ENCODE results near the gene CSN2.
"Not testable (repeated sequence)": the region's sequence is repeated elsewhere in the genome, so short reads cannot be mapped to it uniquely, and the experiment has no call there.

CSN2 gene

GRCh38 chr4:69951602-69952001, 13.9 kb downstream of the CSN2 start:
- no peak overlapping the region for H3K27ac ChIP-seq
- TF ChIP-seq CTCF (conservative IDR thresholded peaks at IDR 0.05) = no peak
- TF ChIP-seq ZFX (IDR thresholded peaks at IDR 0.05) = no peak

- TF ChIP-seq CTCF (conservative IDR thresholded peaks at IDR 0.05) (no peak), ZFX (IDR thresholded peaks at IDR 0.05) (no peak)
- no peak overlapping the region for H3K27ac ChIP-seq
These were observed 29.0 kb downstream of the CSN2 start for GRCh38 chr4:69936566-69936965.

- TF ChIP-seq ZFX (IDR thresholded peaks at IDR 0.05) (no peak), CTCF (conservative IDR thresholded peaks at IDR 0.05) (no peak)
- no peak overlapping the region for H3K27ac ChIP-seq
These were observed 31.4 kb downstream of the CSN2 start for GRCh38 chr4:69934150-69934549.

- H3K27ac ChIP-seq = no peak within 1 kb of the TSS
- TF ChIP-seq ZFX (IDR thresholded peaks at IDR 0.05) = no peak
- no peak for TF ChIP-seq CTCF (conservative IDR thresholded peaks at IDR 0.05)
These were observed 34.8 kb downstream of the CSN2 start, which contains the start of gene CSN1S1 for GRCh38 chr4:69930768-69931167. CSN1S1 (plus strand) TSS chr4:69931068; CDS start chr4:69932556, 1,488 bp downstream.

- not testable (repeated sequence) for H3K27ac ChIP-seq
These were observed 41.6 kb downstream of the CSN2 start for GRCh38 chr4:69923782-69924410.

- TF ChIP-seq CTCF (conservative IDR thresholded peaks at IDR 0.05) (no peak), ZFX (IDR thresholded peaks at IDR 0.05) (no peak)
- no peak overlapping the region for H3K27ac ChIP-seq
These were observed 44.7 kb downstream of the CSN2 start for GRCh38 chr4:69920874-69921273.

GRCh38 chr4:69910016-69910782, 55.3 kb downstream of the CSN2 start:
- TF ChIP-seq CTCF (conservative IDR thresholded peaks at IDR 0.05) = no peak
- no peak for TF ChIP-seq ZFX (IDR thresholded peaks at IDR 0.05)
- no peak overlapping the region for H3K27ac ChIP-seq
